Right forelimb (tissue), 1 donor: ENCODE data around the gene YARS1.
A peak's percentile ranks its signal among the peaks of the same experiment; 100 is the strongest.

Source experiments
- DNase-seq: peaks from one replicate; pipeline ENCODE4 v3.0.0-alpha.2; 2018

The YARS1 gene

DNA sequence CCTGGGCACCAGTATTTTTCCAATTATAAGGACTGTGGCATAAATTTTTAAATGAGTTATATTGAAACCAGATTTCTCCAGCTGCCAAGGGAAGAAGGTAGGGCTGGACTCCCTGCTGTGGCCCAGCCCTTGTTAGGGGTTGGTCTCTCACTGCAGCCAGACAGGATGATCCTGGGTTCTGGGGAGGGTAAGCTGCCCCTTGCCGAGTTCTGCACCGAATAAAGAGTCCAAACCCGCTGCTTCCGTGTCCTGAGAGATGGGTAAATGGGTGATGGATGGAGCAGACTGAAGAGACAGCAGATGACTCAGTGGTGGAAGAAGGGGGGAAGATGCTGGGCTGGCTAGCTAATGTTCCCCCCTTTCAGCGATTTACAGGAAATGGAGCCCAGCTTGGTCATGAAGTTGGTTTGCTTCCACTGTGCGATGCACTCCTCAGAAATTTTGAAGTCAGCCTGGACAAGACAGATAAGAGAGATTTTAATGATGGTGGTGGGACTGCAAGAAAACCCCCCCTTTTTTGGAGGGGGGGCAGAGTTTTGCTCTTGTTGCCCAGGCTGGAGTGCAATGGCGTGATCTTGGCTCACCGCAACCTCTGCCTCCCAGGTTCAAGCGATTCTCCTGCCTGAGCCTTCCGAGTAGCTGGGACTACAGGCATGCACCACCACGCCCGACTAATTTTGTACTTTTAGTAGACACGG, 41.4 kb downstream of the YARS1 start:
- no peak for DNase-seq

DNA sequence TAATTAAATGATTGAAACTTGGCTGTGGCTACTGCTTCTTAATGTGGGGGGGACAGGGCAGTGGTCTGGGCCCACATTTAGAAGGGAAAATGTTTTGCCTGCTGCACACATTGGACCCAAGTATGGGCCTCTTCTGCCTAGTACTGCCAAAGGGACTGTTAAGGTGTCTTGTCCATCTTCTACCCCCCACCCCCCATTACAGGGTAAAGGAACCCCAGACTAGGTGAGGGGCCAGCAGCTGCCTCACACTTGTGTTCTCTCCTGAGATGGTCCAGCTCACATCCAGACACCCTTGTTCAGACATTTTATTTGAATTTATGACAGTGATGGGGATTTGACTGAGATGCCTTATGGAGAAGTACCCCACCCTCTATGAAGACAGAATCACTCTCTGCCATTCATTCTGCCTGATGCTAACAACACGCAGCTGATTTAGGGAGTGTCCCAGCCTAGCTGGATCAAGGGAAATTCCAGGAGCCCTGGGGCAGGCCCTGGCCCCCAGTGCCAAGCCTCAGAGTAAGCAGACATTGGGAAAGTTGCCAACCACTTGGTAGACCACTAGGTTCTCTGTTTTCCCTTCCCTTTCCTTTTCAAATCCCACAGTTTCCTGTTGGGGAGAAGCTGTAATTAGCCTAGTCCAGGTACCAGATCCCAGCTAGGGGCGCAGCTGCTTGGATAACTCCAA, 42.1 kb downstream of the YARS1 start:
- DNase-seq: no peak

DNA sequence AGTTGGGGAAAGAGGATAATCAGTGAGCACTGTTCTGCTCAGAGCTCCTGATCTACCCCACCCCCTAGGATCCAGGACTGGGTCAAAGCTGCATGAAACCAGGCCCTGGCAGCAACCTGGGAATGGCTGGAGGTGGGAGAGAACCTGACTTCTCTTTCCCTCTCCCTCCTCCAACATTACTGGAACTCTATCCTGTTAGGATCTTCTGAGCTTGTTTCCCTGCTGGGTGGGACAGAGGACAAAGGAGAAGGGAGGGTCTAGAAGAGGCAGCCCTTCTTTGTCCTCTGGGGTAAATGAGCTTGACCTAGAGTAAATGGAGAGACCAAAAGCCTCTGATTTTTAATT, 42.7 kb downstream of the YARS1 start:
- DNase-seq: no peak

DNA sequence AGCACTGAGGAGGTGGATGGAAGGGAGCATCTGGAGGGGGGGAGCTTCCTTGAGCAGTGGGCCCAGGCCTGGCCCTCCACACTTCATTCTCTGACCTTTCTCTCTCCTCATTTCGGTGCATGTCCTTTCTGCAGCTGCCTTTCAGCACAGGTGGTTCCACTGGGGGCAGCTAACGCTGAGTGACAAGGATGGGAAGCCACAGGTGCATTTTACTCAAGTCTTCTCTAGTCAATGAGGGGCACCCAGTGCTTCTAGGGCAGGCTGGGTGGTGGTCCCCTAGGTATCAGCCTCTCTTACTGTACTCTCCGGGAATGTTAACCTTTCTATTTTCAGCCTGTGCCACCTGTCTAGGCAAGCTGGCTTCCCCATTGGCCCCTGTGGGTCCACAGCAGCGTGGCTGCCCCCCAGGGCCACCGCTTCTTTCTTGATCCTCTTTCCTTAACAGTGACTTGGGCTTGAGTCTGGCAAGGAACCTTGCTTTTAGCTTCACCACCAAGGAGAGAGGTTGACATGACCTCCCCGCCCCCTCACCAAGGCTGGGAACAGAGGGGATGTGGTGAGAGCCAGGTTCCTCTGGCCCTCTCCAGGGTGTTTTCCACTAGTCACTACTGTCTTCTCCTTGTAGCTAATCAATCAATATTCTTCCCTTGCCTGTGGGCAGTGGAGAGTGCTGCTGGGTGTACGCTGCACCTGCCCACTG, 43.2 kb downstream of the YARS1 start:
- DNase-seq: no peak

DNA sequence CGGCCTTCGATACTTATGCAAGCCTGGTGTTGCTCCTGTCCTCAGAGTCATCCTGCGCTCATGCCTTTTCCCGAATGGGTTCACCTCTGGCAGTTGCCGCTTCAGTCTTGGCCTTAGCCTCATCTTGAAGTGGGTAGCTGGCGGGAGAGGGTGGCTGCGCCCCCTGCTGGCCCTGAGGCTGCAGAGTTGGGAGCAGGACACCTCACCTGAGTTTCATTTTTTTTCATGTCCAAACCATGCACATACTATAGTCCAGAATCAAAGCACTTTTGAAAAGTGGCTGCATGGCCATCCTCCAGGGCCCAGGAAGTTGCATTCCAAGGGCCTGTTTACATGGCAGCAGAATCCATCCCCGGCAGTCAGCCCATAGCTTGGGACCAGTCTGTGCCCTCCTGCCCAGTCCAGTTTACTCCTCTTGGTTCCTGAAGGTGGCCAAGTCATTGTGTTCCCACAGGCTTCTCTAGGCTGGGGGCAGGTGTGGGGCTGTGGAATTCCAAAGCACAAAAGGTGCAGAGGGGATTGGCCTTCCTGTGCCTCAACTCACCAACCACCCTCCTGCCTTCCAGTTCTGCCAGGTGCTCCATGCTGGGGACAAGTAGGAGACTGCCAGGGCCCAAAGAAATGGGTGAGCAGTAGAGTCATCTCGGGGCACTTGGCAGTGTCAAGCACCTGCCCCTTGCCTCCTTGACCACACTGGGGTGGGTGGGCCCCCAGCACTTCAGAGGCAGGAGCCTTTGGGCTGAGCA, 44.0 kb downstream of the YARS1 start:
- peak; percentile 85 for DNase-seq

DNA sequence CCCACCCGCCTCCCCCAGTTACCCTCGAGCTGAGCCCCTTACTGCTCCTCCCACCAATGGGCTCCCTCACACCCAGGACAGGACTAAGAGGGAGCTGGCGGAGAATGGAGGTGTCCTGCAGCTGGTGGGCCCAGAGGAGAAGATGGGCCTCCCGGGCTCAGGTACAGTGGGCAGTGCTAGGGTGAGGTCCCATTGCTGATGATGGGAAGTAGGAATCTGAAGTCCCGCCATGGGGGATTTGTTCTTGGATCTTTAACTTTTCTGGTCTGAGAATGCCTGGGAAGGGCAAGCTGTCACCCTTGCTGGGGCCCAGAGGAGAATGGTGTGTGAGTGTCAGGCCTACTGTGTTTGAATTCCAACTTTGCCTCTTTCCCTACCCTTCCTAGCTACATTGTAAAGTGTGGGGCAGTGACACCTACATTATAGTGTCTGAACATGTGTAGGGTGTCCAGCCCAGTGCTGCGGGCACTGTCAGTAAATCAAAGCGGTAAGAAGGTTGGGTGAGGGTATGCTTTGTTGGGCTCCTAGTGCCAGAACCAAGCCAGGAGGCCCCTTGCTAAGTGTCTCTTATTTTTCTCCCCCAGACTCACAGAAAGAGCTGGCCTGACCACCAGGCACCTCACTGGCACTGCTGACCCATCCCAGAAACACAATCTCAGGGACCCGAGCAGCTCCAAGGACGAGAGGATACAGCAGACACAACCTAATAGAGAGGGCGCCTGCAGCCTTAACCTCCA, 44.7 kb downstream of the YARS1 start:
- DNase-seq: no peak

DNA sequence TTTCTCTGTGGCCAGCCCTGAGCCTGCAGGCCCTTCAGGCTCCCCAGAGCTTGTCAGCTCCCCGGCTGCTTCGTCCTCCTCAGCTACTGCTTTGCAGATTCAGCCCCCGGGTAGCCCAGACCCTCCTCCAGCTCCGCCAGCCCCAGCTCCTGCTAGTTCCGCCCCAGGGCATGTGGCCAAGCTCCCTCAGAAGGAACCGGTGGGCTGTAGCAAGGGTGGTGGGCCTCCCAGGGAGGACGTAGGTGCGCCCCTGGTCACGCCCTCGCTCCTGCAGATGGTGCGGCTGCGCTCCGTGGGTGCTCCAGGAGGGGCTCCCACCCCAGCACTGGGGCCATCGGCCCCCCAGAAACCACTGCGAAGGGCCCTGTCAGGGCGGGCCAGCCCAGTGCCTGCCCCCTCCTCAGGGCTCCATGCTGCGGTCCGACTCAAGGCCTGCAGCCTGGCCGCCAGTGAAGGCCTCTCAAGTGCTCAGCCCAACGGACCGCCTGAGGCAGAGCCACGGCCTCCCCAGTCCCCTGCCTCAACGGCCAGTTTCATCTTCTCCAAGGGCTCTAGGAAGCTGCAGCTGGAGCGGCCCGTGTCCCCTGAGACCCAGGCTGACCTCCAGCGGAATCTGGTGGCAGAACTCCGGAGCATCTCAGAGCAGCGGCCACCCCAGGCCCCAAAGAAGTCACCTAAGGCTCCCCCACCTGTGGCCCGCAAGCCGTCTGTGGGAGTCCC, 45.4 kb downstream of the YARS1 start:
- no peak for DNase-seq

DNA sequence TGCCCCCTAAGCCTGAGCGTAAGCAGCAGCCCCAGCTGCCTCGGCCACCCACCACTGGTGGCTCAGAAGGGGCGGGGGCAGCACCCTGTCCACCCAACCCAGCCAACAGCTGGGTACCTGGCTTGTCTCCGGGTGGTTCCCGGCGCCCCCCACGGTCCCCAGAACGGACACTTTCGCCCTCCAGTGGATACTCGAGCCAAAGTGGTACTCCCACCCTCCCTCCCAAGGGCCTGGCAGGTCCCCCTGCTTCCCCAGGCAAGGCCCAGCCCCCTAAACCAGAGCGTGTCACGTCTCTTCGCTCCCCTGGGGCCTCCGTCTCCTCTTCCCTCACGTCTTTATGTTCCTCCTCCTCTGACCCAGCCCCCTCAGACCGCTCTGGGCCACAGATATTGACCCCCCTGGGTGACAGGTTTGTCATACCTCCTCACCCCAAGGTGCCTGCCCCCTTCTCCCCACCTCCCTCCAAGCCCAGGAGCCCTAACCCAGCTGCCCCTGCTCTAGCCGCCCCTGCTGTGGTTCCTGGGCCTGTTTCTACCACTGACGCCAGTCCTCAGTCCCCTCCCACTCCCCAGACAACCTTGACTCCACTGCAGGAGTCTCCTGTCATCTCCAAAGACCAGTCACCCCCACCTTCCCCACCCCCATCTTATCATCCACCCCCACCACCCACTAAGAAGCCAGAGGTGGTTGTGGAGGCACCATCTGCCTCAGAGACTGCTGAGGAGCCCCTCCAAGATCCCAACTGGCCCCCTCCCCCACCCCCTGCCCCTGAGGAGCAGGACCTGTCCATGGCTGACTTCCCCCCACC, 46.2 kb downstream of the YARS1 start:
- no peak for DNase-seq

DNA sequence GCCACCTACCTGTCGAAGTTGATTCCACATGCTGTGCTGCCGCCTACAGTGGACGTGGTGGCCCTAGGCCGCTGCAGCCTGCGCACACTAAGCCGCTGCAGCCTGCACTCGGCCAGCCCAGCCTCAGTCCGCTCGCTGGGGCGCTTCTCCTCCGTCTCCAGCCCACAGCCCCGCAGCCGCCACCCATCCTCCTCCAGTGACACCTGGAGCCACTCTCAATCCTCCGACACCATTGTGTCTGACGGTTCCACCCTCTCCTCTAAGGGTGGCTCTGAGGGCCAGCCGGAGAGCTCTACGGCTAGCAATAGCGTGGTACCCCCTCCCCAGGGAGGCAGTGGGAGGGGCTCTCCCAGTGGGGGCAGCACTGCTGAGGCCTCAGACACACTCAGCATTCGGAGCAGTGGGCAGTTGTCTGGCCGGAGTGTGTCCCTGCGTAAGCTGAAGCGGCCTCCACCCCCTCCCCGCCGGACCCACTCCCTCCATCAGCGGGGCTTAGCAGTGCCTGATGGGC, 46.9 kb downstream of the YARS1 start:
- DNase-seq: no peak

DNA sequence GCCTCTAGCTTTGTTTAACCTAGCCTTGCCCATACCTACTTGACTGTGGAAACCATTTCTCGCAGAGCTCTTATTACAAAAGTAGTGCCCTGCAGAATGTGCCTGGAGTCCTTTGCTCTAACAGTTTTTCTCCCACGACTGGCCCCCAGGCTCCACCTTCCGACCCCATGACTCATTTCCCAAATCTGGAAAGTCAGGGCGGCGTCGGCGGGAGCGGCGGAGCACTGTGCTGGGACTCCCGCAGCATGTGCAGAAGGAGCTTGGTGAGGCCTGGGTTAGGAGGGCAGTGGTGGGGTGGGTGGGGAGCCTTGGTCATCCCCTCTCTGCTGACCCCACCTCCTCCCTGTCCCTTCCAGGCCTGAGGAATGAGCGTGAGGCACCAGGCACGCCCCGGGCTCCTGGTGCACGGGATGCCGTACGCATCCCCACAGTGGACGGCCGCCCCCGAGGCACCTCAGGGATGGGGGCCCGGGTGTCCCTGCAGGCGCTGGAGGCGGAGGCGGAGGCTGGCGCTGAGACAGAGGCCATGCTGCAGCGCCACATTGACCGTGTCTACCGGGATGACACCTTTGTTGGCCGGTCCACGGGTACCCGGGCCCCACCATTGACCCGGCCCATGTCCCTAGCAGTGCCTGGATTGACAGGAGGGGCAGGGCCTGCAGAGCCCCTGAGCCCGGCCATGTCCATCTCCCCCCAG, 47.5 kb downstream of the YARS1 start:
- DNase-seq: no peak

DNA sequence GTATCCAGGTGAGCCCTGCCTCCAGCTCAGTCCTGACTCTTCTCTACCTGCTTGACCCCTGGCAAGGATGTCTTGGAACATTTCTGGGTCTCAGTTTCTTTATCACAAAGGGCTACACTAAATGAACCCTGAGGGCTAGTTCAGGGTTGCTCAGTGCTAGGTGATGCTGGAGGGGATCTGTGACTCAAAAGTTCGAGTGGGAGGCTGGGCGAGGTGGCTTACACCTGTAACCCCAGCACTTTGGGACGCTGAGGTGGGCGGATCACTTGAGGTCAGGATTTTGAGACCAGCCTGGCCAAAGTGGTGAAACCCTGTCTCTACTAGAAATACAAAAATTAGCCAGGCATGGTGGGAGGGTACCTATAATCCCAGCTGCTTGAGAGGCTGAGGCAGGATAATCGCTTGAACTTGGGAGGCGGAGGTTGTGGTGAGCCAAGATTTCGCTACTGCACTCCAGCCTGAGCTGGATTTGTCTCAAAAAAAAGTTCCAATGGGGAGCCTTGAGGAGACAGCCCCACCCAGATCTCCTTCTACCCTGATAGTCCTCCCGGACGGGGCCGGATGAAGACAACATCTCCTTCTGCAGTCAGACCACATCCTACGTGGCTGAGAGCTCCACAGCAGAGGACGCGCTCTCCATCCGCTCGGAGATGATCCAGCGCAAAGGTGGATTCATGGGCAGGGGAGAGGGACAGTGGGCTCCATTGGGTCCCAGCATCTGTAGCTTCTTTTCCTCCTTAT, 48.9 kb downstream of the YARS1 start:
- DNase-seq: no peak

DNA sequence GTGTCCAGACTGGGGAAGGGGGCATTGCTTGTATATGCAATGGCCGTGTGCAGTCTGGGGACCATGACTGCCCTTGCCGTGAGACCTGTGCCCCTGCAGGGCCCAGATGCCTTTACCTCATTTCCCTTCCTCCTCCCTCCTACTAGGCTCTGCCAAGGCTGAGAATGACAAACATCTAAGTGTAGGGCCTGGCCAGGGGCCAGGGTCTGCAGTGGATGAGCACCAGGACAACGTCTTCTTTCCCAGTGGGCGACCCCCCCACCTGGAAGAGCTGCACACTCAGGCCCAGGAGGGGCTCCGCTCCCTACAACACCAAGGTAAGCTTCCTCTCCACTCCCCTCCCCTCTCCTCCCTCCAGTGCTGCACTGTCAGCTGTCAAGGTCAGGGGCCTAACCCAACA, 49.5 kb downstream of the YARS1 start:
- no peak for DNase-seq

DNA sequence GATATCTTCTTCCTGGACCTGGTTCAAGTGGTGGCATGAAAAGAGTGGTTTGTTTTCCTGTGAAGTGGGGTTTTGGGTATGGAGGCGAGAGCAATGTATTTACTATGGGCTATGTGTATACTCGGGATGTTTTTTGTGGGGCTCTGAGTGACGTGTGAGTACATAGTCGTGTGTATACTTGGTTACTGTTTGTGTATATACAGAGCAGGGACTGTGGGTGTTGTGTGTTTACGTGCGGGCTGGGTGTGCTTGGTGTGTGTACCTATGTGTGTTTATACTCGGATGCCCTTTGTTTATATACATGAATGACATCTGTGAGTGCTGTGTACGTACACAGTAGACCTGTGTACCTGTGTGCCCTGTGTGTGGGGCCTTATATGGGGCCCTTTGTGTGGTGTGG, 50.0 kb downstream of the YARS1 start:
- no peak for DNase-seq

DNA sequence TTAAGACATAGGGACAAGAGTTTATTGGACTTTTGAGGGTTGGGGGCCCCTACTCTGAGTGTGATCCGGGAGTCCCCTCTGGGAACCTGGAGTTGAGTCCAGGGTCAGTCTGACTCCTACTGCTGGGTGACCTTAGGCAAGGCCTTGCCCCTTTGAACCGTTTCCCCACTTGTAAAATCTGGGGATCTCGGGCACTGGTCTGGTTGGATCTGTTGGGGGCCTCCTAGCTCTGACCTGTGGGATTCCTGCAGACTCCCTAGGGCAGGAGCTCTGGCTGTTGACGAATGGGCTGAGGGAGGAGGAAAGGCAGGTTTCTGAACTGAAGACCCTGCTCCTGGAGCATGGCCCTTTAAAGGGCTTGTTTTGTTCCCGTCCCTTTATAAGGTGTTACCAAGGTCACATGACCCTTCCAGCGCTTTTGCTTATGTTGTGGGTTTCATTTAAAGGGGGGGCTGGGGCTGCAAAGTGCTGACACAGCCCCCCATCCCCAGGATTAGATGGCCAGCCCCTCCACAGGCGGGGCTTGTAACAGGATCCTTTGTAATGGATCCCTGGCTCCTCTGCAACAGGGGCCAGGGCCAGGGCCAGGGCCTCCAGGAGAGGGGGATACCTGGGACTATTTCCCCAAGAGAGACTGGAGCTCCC, 50.7 kb downstream of the YARS1 start:
- no peak for DNase-seq

DNA sequence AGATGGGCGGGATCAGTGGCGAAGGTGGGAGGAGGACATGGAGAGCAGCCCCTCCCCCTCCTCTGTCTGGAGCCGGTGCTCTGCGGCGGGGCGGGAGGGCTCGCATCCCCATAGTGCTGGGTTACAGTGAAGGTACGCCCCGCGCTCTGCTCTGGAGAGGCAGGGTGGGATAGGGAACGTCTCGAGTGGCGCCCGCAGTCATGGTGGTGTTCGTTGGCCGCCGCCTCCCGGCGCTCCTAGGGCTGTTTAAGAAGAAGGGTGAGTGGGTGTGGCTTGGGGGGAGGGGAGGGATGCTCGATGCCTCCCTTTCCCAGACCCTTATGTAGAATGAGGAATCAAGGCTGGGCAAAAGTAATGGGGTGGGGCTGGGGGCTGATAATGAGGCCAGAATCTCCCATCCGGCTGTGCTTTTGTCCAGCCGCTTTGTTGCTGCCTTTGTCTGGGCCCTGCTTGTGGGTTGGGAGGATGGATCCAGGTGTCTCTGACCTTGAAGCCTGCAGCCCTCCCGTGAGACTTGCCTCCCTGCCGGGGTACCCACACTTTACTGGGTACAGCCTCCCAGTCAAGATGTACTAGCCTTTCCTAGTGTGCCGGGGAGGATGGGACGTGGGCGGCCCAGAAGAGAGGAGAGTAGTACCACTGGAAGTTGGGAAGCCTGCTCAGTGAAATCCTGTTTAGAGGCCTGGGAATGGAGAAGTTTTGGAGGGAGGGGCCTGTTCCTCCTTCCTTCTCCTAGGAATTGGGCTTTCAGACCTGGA, 51.4 kb downstream of the YARS1 start:
- no peak for DNase-seq

DNA sequence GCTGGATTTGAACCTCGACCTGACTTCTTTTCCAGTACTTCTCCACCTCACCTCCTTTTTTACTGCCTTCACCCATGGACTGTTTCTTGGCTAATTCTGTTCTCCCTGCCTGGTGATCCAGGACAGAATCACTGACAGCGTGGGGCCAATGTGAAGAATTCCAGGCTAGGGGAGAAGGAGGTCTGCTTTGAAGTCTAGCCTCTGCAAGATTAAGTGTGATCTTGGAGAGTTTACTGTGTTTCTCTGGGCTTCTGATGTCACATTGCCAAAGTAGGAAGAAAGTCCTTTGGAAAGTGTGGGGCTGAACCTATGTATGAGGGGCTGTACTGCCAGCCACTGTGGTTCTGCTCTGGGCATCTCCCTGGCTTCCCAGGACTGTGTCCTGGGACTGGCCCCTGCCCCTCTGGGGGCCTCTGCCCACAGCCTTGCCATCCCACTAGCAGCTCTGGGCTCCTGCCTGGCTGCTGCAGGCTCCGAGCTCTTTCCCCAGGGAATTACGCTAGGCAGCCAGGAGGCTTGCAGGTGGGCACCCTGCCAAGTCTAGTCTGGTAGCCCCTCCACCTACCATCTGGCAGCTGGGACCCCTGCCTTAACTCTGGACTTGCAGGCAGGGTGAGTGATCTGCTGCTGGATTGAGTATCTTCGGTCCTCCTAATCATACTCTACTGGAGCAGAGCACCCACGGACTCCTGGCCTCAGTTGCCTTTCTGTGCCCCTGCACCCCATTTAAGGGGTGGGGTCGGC, 52.2 kb downstream of the YARS1 start:
- DNase-seq: no peak

DNA sequence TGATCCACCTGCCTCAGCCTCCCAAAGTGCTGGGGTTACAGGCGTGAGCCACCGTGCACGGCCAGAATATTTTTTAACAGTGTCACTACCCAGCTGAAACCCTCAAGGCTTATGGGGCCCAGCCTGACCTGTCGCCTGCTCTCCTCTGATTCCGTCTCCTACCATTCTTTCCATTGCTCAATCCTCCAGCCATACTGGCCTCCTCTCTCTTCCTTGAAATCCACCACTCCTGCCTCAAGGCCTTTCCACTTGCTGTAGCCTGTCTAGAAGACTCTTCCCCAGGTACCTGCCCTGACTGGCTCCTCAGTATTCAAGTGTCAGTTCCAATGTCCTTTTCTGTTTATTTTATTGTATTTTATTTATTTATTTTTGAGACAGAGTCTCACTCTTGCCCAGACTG, 53.9 kb downstream of the YARS1 start:
- DNase-seq: no peak

DNA sequence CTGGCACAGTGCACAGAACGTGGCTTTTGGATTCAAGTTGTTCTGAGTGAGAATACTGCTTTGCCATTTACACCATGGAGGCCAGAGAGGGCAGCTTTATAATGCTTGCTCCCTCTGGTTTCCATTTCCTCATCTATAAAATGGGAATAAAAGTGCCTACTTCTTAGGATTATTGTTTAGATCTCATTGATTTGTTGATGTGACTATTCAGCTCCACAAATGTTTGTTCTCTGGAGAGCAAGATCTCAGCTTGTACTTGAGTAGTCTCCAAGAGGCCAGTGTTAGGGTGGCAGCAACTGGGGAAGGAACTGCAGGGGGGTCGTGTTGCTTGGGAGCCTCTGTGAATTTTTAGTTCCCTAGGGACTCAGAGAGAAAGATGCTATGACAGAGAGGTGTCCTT, 55.2 kb downstream of the YARS1 start:
- DNase-seq: no peak
